Panc1 (cell line): ENCODE results near the gene SHISA7.
"Not testable (repeated sequence)": the region's sequence is repeated elsewhere in the genome, so short reads cannot be mapped to it uniquely, and the experiment has no call there.

ENCODE experiments used
- CTCF ChIP-seq: fragments of 450-650 bp; IDR thresholded peaks from 2 replicates; pipeline ENCODE4 v1.5.1; 2017; ENCODE audit warnings: mild to moderate bottlenecking
- POLR2AphosphoS5 ChIP-seq: IDR thresholded peaks from 2 replicates; pipeline ENCODE4 v1.6.1; 2012; ENCODE audit warnings: mild to moderate bottlenecking, low read depth, low read length, moderate library complexity
- REST ChIP-seq, 2 experiments: IDR thresholded peaks; 2 replicates each; pipeline ENCODE4 v1.6.1; 2011 to 2012; ENCODE audit warnings: low read depth in 2 of 2, control low read depth in 1 of 2, low read length in 1 of 2, mild to moderate bottlenecking in 1 of 2, moderate library complexity in 1 of 2; ENCODE audit not compliant: insufficient read depth in 1 of 2
- SIN3A ChIP-seq: IDR thresholded peaks from 2 replicates; pipeline ENCODE4 v1.6.1; 2012; ENCODE audit warnings: low read depth, mild to moderate bottlenecking, low read length, moderate library complexity, borderline replicate concordance; ENCODE audit not compliant: insufficient read depth
- TCF7L2 ChIP-seq: IDR thresholded peaks from 2 replicates; pipeline ENCODE4 v1.6.1; 2011; ENCODE audit warnings: mild to moderate bottlenecking, low read depth, low read length, inconsistent platforms

- TF ChIP-seq CTCF; POLR2AphosphoS5; SIN3A; TCF7L2; REST (IDR thresholded peaks at IDR 0.05; ENCODE audit: insufficient read depth in 1 of 2, low read depth in 2 of 2, low read length in 1 of 2): not testable (repeated sequence)
Measured at GRCh38 chr19:55448175-55448490, 5.0 kb upstream of the SHISA7 start.
